NCI-H2081 (cell line): ENCODE measurements around the gene IL32.

ENCODE experiments used
- DNase-seq, 2 experiments: peaks; one replicate each; lab custom pipeline; 2025; lab: John Stamatoyannopoulos, UW

IL32 gene

DNA sequence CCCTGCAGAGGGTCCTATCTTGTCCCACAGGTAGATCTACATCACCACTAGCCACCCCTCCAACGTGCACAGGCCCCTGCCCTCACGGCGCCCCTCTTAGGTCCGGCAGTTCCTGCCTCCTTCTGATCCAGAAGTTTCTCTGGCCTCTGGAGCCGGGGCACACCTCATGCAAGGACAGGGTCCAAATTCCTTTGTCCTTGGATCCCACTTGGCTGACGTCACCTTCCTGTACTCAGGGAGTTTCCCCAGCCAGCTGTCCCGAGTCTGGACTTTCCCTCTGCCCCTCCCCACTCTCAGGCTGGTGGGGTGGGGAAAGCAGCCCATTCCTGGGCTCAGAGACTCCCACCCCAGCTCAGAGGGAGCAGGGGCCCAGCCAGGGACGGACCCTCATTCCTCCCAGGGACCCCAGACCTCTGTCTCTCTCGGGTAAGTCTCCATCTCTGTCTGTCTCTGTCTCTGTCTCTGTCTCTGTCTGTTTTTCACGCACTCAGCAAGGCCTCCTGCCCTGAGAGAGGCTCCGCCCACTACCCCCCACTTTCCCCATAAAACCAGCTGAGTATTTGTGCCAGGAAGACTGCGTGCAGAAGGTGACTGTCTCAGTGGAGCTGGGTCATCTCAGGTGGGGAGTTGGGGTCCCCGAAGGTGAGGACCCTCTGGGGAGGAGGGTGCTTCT is at the start of gene IL32:
TSS of gene IL32 (plus strand) at position 572 of the 673 bp plus-strand sequence. CDS start 172 bp downstream, outside the sequence.
- DNase-seq = no peak

DNA sequence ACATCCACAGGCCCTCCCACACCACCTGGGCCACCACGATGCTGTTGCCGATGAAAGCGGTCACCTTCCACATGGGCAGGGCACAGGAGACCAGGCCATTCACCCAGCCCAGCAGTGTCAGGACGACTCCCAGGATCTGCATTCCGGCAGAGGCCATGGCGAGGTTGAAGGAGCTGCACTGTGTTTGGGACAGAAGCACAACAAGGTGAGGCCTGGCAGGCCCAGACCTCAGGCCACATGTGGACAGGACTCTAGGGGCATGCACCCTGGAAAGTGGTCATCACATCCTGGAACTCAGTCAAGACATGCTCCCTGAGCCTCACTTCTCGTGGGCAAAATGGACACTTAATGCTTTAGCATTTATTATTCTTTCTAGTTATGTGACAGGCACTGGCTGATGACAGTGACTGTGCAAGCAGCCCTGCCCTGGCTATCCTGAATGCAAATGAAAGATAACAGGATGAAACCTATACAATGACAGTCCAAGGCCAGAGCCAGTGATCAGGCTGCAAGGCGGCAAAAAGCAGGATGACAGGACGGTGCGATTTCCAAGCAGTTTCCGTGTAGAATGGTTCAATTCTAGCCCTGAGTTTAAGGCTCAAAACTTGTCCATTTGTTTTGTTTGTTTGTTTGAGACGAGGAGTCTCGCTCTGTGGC is 49.4 kb upstream of the IL32 start:
- DNase-seq = no peak

DNA sequence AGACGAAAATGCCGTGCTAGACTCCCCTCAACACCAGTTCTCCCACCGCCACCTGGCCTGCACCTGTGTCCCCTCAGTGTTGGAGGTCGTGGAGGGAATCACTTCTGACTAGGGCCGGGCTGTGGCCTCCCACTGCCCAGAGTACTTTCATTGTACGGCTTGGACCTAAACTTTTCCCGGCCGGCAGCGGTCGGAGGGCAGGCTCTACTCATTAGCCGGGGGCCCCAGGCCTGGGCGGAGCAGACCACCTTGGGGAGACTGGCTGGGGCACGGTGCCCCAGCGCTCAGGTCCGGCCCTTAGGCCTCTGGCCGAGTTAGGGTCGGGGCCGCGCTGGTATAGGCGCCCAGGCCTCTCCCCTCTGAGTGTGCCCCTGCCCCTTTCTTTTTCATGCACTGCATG is 48.1 kb upstream of the IL32 start:
- DNase-seq = no peak

- no peak for DNase-seq
These were observed 47.5 kb upstream of the IL32 start, which contains the start of gene CLDN6 for GRCh38 chr16:3017794-3018506. CLDN6 (minus strand) TSS chr16:3018183; CDS start chr16:3016021, 2,162 bp downstream.

DNA sequence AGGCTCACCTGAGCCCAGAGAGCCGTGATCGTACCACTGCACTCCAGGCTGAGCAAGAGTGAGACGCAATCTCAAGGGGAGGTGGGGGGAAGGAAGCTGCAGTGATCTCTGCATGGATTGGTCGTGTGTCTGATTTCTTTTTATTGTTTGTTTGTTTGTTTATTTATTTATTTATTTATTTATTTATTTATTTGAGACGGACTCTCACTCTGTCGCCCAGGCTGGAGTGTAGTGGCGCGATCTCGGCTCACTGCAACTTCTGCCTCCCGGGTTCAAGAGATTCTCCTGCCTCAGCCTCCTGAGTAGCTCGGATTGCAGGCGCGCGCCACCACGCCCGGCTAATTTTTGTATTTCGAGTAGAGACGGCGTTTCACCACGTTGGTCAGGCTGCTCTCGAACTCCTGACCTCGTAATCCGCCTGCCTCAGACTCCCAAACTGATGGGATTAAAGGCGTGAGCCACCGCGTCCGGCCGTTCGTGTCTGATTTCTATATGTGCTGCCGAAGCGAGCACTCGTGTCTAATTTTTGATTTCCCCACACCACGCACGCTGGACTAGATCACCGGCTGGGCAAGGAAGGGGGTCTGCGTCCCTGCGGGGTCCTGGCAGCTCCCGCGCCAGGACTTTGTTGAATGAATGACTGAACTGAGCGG is 45.7 kb upstream of the IL32 start:
- DNase-seq = no peak

DNA sequence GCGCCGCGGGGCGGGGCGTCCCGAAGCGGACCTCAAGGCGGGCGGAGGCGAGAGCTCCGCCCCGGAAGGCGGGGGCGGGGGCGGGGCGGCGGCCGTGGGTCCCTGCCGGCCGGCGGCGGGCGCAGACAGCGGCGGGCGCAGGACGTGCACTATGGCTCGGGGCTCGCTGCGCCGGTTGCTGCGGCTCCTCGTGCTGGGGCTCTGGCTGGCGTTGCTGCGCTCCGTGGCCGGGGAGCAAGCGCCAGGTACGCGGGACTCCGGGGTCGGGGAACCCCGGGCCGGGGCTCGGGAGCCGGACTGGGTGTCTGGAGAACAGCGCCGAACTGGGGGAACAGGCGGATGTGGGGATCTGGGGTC is 45.2 kb upstream of the IL32 start, which contains the start of gene TNFRSF12A:
TSS of gene TNFRSF12A (plus strand) at position 122 of the 357 bp plus-strand sequence. CDS start at position 152, 30 bp downstream.
- DNase-seq = peak; percentile 68 to 76

- peak in 1 of 2 experiments; percentile 30 for DNase-seq
These were observed 44.6 kb upstream of the IL32 start for GRCh38 chr16:3020604-3021448.

DNA sequence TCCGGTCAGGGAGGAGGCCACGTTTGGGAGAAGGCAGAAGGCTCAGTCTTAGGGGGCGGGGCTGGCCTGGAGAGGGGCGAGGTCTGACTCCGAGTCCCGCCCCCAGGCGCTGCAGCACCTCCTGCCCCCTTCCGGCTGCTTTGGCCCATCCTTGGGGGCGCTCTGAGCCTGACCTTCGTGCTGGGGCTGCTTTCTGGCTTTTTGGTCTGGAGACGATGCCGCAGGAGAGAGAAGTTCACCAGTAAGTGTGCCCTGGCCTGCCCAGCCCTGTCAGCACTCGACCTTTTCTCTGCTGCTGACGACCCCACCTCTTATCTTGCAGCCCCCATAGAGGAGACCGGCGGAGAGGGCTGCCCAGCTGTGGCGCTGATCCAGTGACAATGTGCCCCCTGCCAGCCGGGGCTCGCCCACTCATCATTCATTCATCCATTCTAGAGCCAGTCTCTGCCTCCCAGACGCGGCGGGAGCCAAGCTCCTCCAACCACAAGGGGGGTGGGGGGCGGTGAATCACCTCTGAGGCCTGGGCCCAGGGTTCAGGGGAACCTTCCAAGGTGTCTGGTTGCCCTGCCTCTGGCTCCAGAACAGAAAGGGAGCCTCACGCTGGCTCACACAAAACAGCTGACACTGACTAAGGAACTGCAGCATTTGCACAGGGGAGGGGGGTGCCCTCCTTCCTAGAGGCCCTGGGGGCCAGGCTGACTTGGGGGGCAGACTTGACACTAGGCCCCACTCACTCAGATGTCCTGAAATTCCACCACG is 43.8 kb upstream of the IL32 start:
- DNase-seq = peak in 1 of 2 experiments; percentile 27

- DNase-seq = no peak
These were observed 43.2 kb upstream of the IL32 start for GRCh38 chr16:3022208-3022683.

DNA sequence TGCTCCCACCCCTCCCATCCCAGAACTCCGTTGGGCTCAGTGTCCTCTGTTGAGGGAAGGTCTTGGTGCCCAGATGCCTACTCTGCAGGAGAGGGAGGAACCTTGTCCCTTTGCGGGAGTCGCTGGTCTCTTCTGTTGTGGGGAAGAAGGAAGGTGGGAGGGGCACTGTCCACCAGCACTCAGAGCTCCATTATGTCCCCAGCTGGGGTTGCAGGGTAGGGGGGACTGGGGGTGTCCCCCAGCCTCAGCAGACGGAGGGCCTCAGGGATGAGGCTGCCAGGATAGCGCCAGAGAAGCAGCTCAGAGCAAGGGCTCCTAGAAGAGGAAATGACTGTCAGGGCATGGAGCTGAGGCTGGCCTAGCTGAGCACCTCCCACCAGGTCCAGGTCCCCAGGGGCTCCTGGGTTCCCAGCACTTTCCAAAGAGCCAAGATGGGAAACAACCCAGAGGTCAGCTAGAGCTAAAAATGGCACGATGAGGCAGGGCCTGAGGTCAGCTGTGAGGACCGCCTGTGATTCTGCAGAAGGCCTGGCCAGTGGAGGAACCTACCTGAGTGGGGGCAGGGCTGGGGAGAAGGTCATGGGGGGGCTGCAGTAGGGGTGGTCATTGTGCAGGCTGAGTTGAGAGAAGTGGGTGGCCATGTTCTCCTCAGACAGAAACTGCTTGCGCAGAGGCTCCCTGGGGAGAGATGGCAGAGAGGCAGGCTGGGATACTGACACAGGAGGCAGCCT is 42.6 kb upstream of the IL32 start:
- no peak for DNase-seq

DNA sequence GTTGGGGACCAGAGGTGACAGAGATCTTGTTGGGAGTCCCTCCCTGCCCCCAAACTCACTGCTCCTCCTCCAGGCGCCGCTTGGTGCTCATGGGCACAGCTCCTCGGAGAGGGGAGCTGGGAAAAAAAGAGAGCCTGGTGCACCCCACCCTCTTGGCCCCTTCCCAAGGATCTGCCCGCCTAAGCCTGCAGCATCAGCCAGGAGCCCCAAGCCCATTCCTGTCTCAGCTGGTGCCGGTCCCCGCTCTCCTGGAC is 42.1 kb upstream of the IL32 start:
- DNase-seq = peak in 1 of 2 experiments; percentile 56

DNA sequence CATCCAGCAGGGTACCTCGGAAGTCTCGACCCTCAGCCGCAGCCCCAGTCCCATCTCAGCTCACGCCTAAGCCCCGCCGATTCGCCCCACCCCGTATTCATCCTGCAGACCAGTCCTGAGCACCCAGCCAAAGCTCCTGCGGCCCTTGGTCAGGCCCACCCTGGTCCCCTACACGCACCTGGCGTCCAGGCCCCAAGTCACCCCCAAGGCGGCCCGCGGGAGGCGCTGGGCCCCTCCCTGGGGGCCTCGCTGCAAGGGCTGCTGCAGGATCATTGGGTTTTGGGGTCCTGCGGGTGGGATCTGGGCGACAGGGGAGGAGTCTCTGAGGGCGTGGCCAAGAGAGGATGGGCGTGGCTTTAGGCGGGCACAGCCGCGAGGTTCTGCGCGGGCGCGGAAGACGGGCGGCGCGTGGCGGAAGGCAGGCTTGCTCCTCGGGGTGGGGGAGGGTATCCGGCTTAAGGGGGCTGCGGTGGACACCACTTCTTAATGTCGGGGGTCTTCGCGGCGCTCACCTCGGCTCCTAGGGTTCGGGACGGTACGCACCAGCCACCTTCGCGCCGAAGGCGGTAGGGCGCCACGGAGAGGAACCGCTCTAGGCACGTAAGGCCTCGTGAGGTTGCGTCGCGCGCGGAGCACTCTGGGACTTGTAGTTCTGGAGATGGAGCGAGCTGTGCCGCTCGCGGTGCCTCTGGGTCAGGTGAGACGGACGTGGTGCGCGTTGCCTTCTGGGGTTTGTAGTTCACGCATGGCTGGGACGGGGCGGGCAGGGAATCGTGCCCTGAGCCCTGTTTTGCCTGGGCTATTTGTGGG is 41.6 kb upstream of the IL32 start, which contains the start of the genes HCFC1R1 and THOC6:
TSS of gene HCFC1R1 (minus strand) at position 274 of the 810 bp plus-strand sequence. CDS start at position 273, 1 bp downstream.
TSS of gene THOC6 (plus strand) at position 367 of the 810 bp plus-strand sequence. CDS start at position 659, 292 bp downstream.
- DNase-seq = peak; percentile 97

DNA sequence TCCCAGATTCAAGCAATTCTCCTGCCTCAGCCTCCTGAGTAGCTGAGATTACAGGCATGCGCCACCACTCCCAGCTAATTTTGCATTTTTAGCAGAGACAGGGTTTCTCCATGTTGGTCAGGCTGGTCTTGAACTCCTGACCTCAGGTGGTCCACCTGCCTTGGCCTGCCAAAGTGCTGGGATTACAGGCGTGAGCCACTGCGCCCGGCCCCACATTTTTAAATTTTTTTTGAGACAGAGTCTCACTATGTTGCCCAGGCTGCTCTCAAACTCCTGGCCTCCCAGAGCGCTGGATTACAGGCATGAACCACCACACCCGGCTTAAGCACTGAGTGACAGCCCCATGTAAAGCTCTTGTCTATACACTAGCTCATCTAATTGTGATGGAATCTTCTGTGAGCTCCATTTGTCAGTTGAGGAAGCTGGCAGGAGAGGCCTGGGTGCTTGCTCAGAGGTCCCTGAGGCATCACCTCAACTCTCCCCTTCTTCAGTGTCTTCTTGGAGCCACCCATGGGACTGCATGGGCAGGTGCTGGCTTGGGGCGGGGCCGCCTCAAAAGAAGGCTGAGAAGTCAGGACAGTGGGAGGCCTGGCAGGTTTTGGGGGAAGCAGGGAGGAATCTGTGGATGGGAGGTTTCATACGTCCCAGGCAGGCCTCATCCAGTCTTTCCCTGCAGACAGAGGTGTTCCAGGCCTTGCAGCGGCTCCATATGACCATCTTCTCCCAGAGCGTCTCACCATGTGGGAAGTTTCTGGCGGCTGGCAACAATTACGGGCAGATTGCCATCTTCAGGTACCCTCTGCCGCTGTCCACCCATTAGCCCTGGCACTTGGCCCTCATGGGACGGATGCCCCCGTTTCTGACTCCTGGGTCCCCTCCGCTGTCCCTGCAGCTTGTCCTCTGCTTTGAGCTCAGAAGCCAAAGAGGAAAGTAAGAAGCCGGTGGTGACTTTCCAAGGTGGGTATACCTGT is 40.1 kb upstream of the IL32 start:
- DNase-seq = no peak

DNA sequence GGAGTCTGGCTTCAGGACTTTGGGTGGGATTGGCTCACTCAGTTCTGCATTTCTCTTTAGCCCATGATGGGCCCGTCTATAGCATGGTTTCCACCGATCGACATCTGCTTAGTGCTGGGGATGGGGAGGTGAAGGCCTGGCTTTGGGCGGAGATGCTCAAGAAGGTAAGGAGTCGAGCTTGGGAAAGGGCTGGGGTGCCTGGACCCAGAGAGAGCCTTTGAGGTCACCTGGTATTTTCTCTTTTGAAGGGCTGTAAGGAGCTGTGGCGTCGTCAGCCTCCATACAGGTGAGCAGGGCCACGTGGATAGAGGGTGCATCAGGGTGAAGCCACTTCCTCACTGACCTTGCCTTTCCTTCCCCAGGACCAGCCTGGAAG is 39.4 kb upstream of the IL32 start:
- DNase-seq = no peak

DNA sequence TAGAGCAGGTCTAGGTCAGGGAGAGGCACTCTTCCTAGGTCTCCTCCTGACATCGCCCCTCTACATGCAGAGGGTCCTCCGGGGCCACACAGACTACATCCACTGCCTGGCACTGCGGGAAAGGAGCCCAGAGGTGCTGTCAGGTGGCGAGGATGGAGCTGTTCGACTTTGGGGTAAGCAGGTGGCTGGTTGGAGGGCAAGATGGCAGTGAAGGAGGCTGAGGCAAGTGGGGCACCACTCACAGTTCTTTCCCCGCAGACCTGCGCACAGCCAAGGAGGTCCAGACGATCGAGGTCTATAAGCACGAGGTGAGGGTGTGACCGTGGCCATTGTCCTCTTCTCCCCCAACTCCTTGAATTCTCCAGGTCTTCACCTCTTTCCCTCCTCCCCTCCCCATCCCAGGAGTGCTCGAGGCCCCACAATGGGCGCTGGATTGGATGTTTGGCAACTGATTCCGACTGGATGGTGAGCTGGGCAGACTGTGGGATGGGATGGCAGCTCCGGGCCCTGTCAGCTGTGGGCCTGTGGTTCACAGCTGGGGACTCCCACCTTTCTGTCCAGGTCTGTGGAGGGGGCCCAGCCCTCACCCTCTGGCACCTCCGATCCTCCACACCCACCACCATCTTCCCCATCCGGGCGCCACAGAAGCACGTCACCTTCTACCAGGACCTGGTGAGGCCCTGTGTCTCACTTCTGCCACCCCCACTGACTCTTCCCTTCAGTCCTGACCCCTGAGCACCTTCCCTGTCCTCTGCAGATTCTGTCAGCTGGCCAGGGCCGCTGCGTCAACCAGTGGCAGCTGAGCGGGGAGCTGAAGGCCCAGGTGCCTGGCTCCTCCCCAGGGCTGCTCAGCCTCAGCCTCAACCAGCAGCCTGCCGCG is 38.6 kb upstream of the IL32 start:
- DNase-seq = no peak

DNA sequence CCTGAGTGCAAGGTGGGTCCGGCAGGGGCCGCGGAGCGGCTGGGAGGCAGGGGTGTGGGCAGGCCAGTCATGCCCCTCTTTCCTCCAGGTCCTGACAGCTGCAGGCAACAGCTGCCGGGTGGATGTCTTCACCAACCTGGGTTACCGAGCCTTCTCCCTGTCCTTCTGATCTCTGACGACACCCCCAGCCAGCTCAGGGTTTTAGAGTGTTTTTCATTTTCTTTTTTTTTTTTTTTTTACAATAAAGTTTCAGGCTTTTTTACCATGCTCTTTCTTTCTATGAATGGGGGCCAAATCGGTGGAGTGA is 38.0 kb upstream of the IL32 start:
- no peak for DNase-seq
